Measurements from ENCODE around the gene HS3ST4.

GRCh38 chr16:25713785-25714570 is 22.2 kb downstream of the HS3ST4 start:
- no peak for TF ChIP-seq GATA2 (IDR thresholded peaks at IDR 0.05; ENCODE audit: low read depth, low read length)
- TF ChIP-seq GATA3 (IDR thresholded peaks at IDR 0.05; ENCODE audit: low read depth, low read length), result no peak

Measured in SH-SY5Y (cell line).